HEK293 (cell line): Measurements from ENCODE around the gene PSMA7.

Experiments used
- CTCF ChIA-PET: fragments of 350-600 bp; formaldehyde crosslinking; extraction: SDS; loops from one replicate; lab custom pipeline; 2021; ENCODE audit warnings: antibody characterized with exemption; lab: Yijun Ruan, JAX
- POLR2A ChIA-PET: fragments of 300-600 bp; formaldehyde crosslinking; extraction: SDS; loops from one replicate; lab custom pipeline; 2020; ENCODE audit warnings: antibody characterized with exemption, inconsistent platforms; lab: Yijun Ruan, JAX
- H3K27ac ChIP-seq: fragments of 200-500 bp; sonication (Bioruptor generic); 2 replicates; pipeline ENCODE4 v1.5.1; 2014; ENCODE audit warnings: low read depth, low read length, control low read depth, inconsistent platforms; ENCODE audit errors: extremely low read depth
- H3K36me3 ChIP-seq, 2 experiments: fragments of 200-500 bp in 1 of 2; sonication (Bioruptor generic) in 1 of 2; 1 replicate in 1 of 2; 2 replicates in 1 of 2; pipeline ENCODE4 v1.5.1; 2014 to 2017; ENCODE audit warnings: inconsistent platforms in 2 of 2, low read length in 2 of 2; ENCODE audit not compliant: control insufficient read depth in 2 of 2, insufficient read depth in 1 of 2
- H3K4me1 ChIP-seq: fragments of 200-500 bp; sonication (Bioruptor generic); 2 replicates; pipeline ENCODE4 v1.5.1; 2014; ENCODE audit warnings: mild to moderate bottlenecking, low read length, inconsistent platforms; ENCODE audit not compliant: control insufficient read depth, insufficient read depth
- H3K4me3 ChIP-seq: 2 replicates; pipeline ENCODE4 v1.5.1; 2011; ENCODE audit warnings: low read depth, mild to moderate bottlenecking, control low read depth, low read length, moderate library complexity
- H3K9me3 ChIP-seq: fragments of 200-500 bp; sonication (Bioruptor generic); 2 replicates; pipeline ENCODE4 v1.5.1; 2014; ENCODE audit warnings: low read depth, low read length, inconsistent platforms; ENCODE audit not compliant: control insufficient read depth, insufficient read depth
- FEZF1 ChIP-seq: fragments of 450-650 bp; formaldehyde crosslinking; IDR thresholded peaks from 2 replicates; pipeline ENCODE4 v1.5.1; 2016; ENCODE audit warnings: missing biosample characterization, missing genetic modification characterization
- GFI1B ChIP-seq: fragments of 450-650 bp; formaldehyde crosslinking; IDR thresholded peaks from 2 replicates; pipeline ENCODE4 v1.5.1; 2016; ENCODE audit warnings: missing biosample characterization, missing genetic modification characterization
- HOXC10 ChIP-seq: sonication (generic); formaldehyde crosslinking; IDR thresholded peaks from 2 replicates; pipeline ENCODE4 v1.8.1; 2023; ENCODE audit warnings: mild to moderate bottlenecking, missing genetic modification reagents
- KLF10 ChIP-seq: fragments of 450-650 bp; IDR thresholded peaks from 2 replicates; pipeline ENCODE4 v1.5.1; 2018; ENCODE audit warnings: missing biosample characterization, mild to moderate bottlenecking, missing genetic modification characterization
- KLF7 ChIP-seq: fragments of 450-650 bp; formaldehyde crosslinking; IDR thresholded peaks from 2 replicates; pipeline ENCODE4 v1.5.1; 2016; ENCODE audit warnings: missing biosample characterization, missing genetic modification characterization, borderline replicate concordance
- PATZ1 ChIP-seq: fragments of 450-650 bp; formaldehyde crosslinking; IDR thresholded peaks from 2 replicates; pipeline ENCODE4 v1.5.1; 2016; ENCODE audit warnings: missing biosample characterization, missing genetic modification characterization
- PRDM6 ChIP-seq: fragments of 450-650 bp; formaldehyde crosslinking; IDR thresholded peaks from 2 replicates; pipeline ENCODE4 v1.5.1; 2017; ENCODE audit warnings: missing biosample characterization, missing genetic modification characterization
- RBAK ChIP-seq: fragments of 450-650 bp; formaldehyde crosslinking; IDR thresholded peaks from 2 replicates; pipeline ENCODE4 v1.5.1; 2016; ENCODE audit warnings: missing biosample characterization, missing genetic modification characterization
- SETDB1 ChIP-seq: IDR thresholded peaks from one replicate; pipeline ENCODE4 v1.6.1; 2017; ENCODE audit warnings: mild to moderate bottlenecking, low read length, moderate library complexity, mixed read lengths; ENCODE audit not compliant: insufficient read length
- SP3 ChIP-seq: fragments of 450-650 bp; formaldehyde crosslinking; IDR thresholded peaks from 2 replicates; pipeline ENCODE4 v1.5.1; 2016; ENCODE audit warnings: missing biosample characterization, missing genetic modification characterization
- ZBTB7A ChIP-seq: fragments of 450-650 bp; formaldehyde crosslinking; IDR thresholded peaks from 2 replicates; pipeline ENCODE4 v1.5.1; 2016; ENCODE audit warnings: low read depth, missing biosample characterization, missing genetic modification characterization
- ZEB2 ChIP-seq: fragments of 450-650 bp; formaldehyde crosslinking; IDR thresholded peaks from 2 replicates; pipeline ENCODE4 v1.5.1; 2016; ENCODE audit warnings: missing biosample characterization, missing genetic modification characterization
- ZNF140 ChIP-seq: fragments of 450-650 bp; formaldehyde crosslinking; IDR thresholded peaks from 2 replicates; pipeline ENCODE4 v1.5.1; 2016; ENCODE audit warnings: missing biosample characterization, missing genetic modification characterization
- ZNF146 ChIP-seq: fragments of 450-650 bp; formaldehyde crosslinking; IDR thresholded peaks from 2 replicates; pipeline ENCODE4 v1.5.1; 2016; ENCODE audit warnings: missing biosample characterization, missing genetic modification characterization
- ZNF221 ChIP-seq: fragments of 450-650 bp; formaldehyde crosslinking; IDR thresholded peaks from 2 replicates; pipeline ENCODE4 v1.5.1; 2017; ENCODE audit warnings: missing biosample characterization, missing genetic modification characterization, borderline replicate concordance
- ZNF311 ChIP-seq: fragments of 450-650 bp; formaldehyde crosslinking; IDR thresholded peaks from 2 replicates; pipeline ENCODE4 v1.5.1; 2017; ENCODE audit warnings: missing biosample characterization, missing genetic modification characterization, borderline replicate concordance
- ZNF324 ChIP-seq: fragments of 450-650 bp; formaldehyde crosslinking; IDR thresholded peaks from 2 replicates; pipeline ENCODE4 v1.5.1; 2016; ENCODE audit warnings: missing biosample characterization, missing genetic modification characterization
- ZNF341 ChIP-seq: fragments of 450-650 bp; formaldehyde crosslinking; IDR thresholded peaks from 2 replicates; pipeline ENCODE4; 2016; ENCODE audit warnings: low read depth, missing biosample characterization, missing genetic modification characterization
- ZNF391 ChIP-seq: fragments of 450-650 bp; formaldehyde crosslinking; IDR thresholded peaks from 2 replicates; pipeline ENCODE4 v1.5.1; 2016; ENCODE audit warnings: low read depth, missing biosample characterization, missing genetic modification characterization, borderline replicate concordance
- ZNF398 ChIP-seq: fragments of 450-650 bp; formaldehyde crosslinking; IDR thresholded peaks from 2 replicates; pipeline ENCODE4 v1.5.1; 2017; ENCODE audit warnings: missing biosample characterization, missing genetic modification characterization
- ZNF423 ChIP-seq: fragments of 450-650 bp; formaldehyde crosslinking; IDR thresholded peaks from 2 replicates; pipeline ENCODE4 v1.5.1; 2016; ENCODE audit warnings: missing biosample characterization, missing genetic modification characterization
- ZNF426 ChIP-seq: fragments of 450-650 bp; formaldehyde crosslinking; IDR thresholded peaks from 2 replicates; pipeline ENCODE4 v1.5.1; 2017; ENCODE audit warnings: missing biosample characterization, missing genetic modification characterization, mild to moderate bottlenecking, inconsistent platforms, moderate library complexity
- ZNF488 ChIP-seq: fragments of 450-650 bp; formaldehyde crosslinking; IDR thresholded peaks from 2 replicates; pipeline ENCODE4 v1.5.1; 2016; ENCODE audit warnings: missing biosample characterization, missing genetic modification characterization
- ZNF530 ChIP-seq: fragments of 450-650 bp; formaldehyde crosslinking; IDR thresholded peaks from 2 replicates; pipeline ENCODE4 v1.5.1; 2016; ENCODE audit warnings: low read depth, missing biosample characterization, missing genetic modification characterization
- ZNF747 ChIP-seq: fragments of 450-650 bp; formaldehyde crosslinking; IDR thresholded peaks from 2 replicates; pipeline ENCODE4 v1.5.1; 2016; ENCODE audit warnings: missing biosample characterization, missing genetic modification characterization
- ZNF768 ChIP-seq: fragments of 450-650 bp; formaldehyde crosslinking; IDR thresholded peaks from 2 replicates; pipeline ENCODE4 v1.5.1; 2018; ENCODE audit warnings: missing biosample characterization, mild to moderate bottlenecking, missing genetic modification characterization
- ZSCAN16 ChIP-seq: fragments of 450-650 bp; formaldehyde crosslinking; IDR thresholded peaks from 2 replicates; pipeline ENCODE4 v1.5.1; 2016; ENCODE audit warnings: missing biosample characterization, missing genetic modification characterization

The PSMA7 gene

GRCh38 chr20:62168061-62168460, 24.9 kb upstream of the PSMA7 start:
- Histone ChIP-seq H3K27ac (no peak overlapping the region), H3K36me3 (peaks cover 0 to 58% of the 10 kb centered on the region in 2 experiments; a peak in 2 of 3 replicates), H3K4me3 (no peak overlapping the region), H3K9me3 (no peaks in the 10 kb centered on the region), H3K4me1 (no peaks in the 10 kb centered on the region)
- TF ChIP-seq KLF7 (tag by site-specific recombination) (no peak), RBAK (tag by site-specific recombination) (no peak), ZNF324 (no peak), ZNF426 (tag by site-specific recombination) (no peak), ZNF341 (tag by site-specific recombination) (no peak), HOXC10 (CRISPR knock-in tag) (no peak), ZEB2 (tag by site-specific recombination) (no peak), SETDB1 (no peak), ZNF423 (no peak), ZNF140 (no peak), SP3 (tag by site-specific recombination) (no peak), ZNF530 (no peak), ZNF747 (tag by site-specific recombination) (no peak), ZNF311 (tag by site-specific recombination) (no peak), GFI1B (tag by site-specific recombination) (no peak), PRDM6 (tag by site-specific recombination) (no peak), ZNF768 (tag by site-specific recombination) (no peak), ZNF391 (tag by site-specific recombination) (no peak)
- CTCF ChIA-PET, result no interaction called here
- POLR2A ChIA-PET, result interaction anchor here (1.1 kb wide), 1 partner anchor 42 kb away, joined by 3 read pairs; no protein-coding TSS in a partner anchor

GRCh38 chr20:62167474-62167873, 24.3 kb upstream of the PSMA7 start:
- Histone ChIP-seq H3K36me3 (peaks cover 0 to 60% of the 10 kb centered on the region in 2 experiments; a peak in 2 of 3 replicates), H3K4me1 (no peaks in the 10 kb centered on the region), H3K4me3 (no peak overlapping the region)
- ChIA-PET CTCF (interaction anchor here (0.7 to 1.2 kb wide), 3 partner anchors 10 to 139 kb away, joined by 3 to 6 read pairs (median 3); no protein-coding TSS in a partner anchor), POLR2A (interaction anchor here (0.8 to 1.1 kb wide), 3 partner anchors 10 to 43 kb away, joined by 3 to 8 read pairs (median 3); no protein-coding TSS in a partner anchor)
- no peak for TF ChIP-seq ZNF398 (tag by site-specific recombination)
- TF ChIP-seq ZBTB7A (tag by site-specific recombination), result no peak
- TF ChIP-seq ZNF146, result no peak
- TF ChIP-seq KLF10 (tag by site-specific recombination), result no peak
- TF ChIP-seq PATZ1 (tag by site-specific recombination), result no peak
- no peak for TF ChIP-seq ZSCAN16
- TF ChIP-seq ZNF488 (tag by site-specific recombination), result no peak
- TF ChIP-seq ZNF426 (tag by site-specific recombination), result no peak
- TF ChIP-seq FEZF1 (tag by site-specific recombination), result no peak
- no peak for TF ChIP-seq ZNF221 (tag by site-specific recombination)
- TF ChIP-seq, all 188 proteins: peak for 0
- Histone ChIP-seq H3K27ac (no peak overlapping the region), H3K9me3 (no peaks in the 10 kb centered on the region)
